IPS-NIHi11 (cell line): ENCODE data around the gene FASTK.
A peak's percentile ranks its signal among the peaks of the same experiment; 100 is the strongest.

Experiments
- DNase-seq: peaks from one replicate; pipeline ENCODE4 v3.0.0; 2012; ENCODE audit warnings: mixed read lengths, low spot score

FASTK gene

DNA sequence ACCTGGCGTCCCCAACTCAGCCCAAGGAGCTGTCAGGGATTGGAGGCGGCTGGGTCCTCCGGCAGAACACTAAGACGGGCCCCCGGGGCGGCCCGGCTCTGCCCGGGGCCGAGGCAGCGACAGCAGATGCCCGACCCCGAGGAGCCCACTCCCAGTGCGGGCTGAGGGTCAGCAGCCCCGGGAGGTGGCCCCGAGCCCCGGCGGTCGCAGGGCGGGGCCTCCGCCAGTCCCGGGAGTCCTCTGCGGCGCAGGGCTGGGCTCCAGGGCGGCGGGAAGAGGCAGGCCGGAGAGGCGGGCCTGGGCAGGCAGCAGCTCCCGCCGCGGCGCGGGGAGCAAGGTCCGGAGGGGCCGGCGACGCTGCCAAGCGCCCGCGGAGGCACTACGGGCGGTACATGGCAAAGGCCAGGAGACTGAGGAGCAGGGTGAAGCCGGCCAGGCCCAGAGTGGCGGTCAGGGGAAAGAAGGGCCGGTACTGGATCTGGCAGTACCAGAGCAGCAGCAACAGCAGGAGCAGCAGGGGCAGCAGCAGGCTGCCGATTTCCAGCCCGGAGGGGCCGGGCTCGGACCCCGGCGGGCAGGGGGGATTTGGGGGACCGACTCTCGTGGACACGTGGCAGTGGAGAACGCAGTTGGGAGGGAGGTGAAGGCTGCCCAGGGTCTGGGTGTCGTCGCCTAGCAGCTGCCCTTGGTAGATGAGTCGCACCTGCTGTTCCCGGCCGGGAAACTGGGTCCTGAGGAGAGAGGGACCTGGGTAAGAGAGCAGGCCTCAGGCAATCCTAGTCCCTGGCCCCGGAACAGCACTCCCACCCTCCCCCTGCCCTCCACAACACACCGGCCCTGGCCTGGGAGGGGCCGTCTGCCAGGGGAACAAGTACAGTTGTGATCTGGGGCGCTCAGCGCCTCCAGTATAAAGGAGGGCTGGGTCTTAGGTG is 827 bp upstream of the FASTK start:
- no peak for DNase-seq

DNA sequence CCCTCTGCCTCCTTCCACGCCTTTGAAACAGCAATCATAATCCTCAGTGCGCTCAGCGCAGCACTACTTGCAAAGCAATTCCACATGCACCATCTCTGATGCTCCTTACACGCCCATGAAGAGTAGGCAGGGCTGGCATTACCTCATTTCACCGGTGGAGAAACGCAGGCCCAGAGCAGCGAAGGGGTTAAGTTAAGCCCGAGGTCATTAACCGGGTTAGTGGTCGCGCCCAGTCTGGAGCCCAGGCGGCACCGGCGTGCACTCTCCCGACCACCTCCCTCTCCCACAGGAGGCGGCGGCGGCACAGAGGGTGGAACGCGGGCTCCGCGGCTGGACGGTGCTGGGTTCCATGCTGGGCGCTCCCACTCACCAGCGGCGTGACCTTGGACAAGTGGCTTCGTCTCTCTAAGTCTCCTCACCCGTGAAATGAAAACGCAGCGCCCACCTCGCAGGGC is 515 bp downstream of the FASTK start:
- peak; percentile 41 for DNase-seq

DNA sequence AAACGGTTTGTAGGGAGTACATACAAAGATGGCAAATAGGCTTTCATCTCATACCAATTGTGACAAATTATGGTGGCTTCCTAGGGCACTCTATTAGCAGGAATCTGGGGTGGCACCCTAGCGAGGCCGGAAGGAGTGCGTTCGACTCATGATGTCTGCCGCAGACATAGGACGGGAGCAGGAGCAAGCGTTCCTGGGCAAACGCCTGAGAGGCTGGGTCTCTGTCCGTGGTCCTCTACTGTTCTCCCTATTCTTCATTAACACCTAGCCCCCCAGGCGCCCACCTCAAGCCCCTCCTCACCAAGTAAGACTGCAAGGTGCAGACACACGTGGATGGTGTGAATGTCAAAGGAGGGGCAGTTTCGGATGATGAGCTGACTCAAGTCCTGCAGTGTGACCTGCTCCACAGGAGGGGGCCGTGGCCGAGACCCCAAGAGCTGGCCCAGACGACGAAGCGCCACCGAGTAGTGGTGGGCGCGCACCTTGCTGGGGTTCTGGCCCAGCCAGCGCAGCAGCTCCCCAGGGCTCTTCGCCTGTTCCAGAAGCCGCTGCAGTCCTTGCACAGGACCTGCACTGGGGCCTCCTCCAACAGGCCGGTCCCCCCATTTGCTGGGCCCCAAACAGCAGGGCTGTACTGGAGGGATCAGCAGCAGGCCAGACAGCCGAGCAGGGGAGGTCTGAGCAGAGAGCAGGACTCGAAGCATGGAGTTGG is 1.3 kb downstream of the FASTK start:
- DNase-seq: no peak

DNA sequence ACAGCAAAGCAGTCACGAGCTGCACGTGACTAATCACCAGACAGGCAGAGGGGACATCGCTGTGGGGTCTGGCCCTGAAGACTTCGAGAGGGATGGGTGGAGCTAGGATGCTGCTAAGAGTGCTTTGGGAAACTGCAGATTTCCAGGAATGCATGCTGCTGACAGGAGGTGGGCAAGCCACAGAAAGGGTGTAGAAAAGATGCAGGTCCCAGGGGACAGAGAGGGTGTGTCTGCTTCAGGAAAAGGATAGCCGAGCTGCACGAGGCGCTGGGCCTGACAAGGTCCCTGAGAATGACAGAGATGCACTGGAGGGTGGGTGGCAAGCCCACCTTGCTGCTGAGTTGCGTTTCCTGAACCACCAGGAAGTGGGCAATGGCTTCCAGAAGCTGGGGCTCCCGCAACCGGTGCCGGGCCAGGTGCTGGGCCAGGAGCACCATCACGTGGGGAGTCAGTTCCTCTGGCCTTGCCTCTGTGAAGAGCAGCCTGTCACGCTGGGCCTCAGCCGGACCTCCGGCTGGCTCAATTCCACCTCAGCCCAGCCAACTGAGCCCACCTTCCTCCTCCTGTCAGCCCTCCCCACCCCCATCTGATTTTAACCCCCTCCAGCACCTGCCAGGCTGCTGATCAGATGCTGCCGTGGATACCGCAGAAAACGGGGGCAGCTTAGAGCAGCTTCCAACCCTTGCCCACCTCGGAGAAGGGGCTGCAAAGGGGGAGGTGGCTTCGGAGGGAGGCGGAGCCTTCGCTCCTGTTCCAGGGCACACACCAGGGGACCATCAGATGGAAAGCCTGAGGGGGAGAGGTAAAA is 2.2 kb downstream of the FASTK start:
- DNase-seq: peak; percentile 50

DNA sequence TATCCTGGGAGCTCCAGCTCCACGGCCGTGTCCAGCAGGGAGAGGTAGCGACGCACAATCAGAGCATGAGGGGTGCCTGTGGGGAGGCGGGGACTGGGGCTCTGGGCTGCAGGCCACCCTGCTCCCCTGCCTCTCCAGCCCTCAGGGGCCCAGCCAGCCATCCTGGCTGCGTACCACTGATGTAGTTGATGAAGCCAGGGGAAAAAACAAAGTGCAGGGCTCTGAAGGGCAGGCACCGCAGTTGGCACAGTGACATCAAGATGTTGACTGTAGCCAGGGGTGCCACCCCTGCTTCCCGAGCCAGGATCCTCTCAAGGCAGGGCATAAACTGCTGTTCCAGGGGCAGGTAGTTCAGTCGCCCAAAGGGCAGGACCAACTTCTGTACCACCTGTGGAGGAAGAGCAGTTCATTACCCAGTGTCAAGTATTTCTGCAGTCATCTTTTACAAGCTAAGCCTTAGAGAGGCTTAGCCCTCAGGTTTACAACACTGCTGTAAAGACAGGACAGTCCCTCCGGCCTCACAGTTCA is 2.8 kb downstream of the FASTK start:
- no peak for DNase-seq

DNA sequence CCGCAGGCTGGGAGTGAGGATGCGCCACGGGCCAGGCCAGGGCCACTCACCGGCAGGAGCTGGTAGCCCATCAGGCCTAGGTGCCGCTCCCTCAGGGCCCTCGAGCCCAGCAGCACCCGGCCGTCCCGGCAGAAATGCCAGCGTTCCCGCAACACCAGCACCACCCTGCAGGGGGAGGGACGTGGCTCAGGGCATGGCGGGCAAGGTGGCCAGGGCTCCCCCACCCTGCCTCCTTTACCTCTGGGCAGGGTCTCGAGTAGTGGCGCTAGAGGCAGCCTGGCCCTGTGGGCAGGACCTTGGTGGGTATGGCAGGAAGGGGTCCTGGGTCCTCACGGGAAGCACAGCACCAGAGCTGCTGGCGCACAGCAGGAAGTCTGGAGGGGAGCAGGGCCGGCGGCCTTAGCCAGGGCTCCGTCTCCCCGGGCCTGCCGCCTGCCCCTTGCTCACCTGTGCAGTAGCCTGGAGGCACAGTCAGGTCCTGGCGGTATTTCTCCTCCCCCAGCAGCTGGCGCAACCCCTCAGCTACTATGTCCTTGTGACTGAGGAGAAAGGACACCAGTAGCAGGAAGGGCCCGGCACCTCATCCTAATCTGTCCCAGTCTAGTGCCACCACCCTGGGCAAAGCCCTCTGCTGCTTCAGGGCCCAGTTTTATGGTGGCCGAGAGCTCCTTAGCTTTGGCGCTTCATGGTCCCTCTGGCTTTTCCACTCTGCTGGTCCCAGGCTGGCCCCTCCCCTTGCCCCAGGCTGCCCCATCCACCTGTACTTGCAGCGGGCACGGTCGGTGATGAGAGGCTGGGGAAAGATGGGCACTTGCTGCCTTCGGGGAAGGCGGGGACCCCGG is 3.5 kb downstream of the FASTK start:
- DNase-seq: peak; percentile 79

DNA sequence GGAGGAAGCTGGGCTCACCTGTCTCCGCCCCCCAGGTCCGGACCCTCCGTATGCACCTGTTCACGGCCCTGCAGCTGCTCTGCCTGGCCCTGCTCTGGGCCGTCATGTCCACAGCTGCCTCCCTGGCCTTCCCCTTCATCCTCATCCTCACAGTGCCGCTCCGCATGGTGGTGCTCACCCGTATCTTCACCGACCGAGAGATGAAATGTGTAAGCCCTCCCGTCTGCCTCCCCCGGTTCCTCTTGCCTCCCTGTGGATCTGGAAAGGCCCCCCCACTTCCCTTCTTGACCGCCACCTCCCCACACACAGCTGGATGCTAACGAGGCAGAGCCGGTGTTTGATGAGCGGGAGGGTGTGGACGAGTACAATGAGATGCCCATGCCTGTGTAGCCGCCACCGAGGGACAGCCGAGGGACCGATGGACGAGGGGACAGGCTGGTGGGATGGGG is 4.6 kb downstream of the FASTK start:
- DNase-seq: no peak

DNA sequence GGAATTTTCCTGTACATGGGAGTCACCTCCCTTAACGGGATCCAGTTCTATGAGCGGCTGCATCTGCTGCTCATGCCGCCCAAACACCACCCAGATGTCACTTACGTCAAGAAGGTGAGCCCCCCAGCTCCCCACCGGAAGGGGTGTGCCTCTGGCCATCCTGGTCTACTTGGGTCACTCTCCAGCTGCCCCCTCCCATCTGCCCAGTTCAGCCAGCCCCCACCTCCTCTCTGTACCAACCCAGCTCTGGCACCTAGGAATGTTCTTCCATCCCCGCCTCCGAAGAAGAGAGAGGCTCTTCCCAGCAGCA is 5.0 kb downstream of the FASTK start:
- DNase-seq: no peak

DNA sequence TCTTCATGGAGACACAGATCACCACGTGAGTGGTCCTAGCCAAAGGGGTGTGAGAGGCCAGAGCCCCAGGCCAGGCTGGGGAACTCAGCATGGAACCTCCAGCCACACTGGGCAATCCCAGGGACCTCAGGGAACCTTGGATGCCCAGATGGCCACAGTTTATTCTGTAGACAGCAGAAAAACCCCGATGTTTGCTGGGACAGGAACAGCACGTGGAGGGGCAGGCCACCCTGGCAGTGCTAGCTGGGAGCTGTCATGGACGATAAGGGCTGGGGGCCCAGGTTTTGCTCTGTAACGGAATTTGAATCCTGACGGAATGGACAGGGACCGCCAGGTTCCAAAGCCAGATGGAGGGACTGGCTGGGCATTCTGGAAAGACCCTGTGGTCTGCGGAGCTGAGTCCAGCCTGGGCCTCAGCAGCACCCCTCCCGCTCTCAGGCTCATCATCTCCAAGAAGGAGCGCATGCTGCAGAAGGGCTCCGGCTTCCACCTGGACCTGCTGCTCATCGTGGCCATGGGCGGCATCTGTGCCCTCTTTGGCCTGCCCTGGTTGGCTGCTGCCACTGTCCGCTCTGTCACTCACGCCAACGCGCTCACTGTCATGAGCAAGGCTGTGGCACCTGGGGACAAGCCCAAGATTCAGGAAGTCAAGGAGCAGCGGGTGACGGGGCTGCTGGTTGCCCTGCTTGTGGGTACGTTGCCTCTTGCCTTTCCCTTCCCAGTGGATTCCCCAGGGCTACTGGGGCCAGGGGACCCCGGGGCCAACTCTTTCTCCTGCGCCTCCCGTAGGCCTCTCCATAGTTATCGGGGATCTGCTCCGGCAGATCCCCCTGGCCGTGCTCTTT is 5.6 kb downstream of the FASTK start:
- DNase-seq: no peak

DNA sequence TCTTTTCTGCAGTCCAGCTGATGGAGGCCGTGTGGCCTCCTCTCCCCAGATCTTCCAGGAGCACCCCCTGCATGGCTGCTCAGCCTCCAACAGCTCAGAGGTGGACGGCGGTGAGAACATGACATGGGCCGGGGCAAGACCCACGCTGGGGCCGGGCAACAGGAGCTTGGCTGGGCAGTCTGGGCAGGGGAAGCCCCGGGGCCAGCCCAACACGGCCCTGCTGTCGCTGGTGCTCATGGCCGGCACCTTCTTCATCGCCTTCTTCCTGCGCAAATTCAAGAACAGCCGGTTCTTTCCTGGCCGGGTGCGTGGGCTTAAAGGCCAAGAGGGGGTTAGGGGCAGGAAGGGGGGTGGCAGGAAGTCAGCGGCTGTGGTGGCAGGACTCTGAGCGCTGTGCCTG is 6.6 kb downstream of the FASTK start:
- no peak for DNase-seq

DNA sequence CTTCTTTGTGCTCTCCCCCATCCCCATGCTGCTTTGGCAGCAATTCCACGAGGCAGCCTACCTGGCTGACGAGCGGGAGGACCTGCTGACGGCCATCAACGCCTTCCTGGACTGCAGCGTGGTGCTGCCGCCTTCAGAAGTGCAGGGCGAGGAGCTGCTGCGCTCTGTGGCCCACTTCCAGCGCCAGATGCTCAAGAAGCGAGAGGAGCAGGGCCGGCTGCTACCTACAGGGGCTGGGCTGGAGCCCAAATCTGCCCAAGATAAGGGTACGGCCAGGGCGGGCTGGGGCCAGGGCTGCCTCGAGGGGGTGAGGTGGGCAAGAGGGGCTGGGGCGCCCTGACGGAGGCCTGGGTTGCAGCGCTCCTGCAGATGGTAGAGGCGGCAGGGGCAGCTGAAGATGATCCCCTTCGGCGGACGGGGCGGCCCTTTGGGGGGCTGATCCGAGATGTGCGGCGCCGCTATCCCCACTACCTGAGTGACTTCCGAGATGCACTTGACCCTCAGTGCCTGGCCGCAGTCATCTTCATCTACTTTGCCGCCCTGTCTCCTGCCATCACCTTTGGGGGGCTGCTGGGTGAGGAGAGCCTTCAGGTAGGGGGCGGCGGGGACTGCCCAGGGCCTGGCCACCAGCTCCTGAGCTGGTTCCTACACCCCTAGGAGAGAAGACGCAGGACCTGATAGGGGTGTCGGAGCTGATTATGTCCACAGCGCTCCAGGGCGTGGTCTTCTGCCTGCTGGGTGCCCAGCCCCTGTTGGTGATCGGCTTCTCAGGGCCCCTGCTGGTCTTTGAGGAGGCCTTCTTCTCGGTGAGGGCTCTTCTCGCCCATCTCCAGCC is 9.4 kb downstream of the FASTK start:
- DNase-seq: no peak

DNA sequence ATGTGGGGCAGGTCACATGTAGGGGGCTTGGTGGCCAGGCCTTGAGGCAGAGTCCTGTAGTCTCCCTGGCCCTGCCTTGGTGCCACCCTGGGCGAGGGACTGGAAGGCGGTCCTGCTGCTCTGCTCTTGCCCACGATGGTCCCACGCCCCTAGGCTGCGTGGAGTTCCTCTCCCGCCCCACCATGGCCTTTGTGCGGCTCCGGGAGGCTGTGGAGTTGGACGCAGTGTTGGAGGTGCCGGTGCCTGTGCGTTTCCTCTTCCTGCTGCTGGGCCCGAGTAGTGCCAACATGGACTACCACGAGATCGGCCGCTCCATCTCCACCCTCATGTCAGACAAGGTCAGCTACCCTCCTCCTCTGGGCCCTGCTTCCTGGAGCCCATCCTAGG is 10.0 kb downstream of the FASTK start:
- no peak for DNase-seq

DNA sequence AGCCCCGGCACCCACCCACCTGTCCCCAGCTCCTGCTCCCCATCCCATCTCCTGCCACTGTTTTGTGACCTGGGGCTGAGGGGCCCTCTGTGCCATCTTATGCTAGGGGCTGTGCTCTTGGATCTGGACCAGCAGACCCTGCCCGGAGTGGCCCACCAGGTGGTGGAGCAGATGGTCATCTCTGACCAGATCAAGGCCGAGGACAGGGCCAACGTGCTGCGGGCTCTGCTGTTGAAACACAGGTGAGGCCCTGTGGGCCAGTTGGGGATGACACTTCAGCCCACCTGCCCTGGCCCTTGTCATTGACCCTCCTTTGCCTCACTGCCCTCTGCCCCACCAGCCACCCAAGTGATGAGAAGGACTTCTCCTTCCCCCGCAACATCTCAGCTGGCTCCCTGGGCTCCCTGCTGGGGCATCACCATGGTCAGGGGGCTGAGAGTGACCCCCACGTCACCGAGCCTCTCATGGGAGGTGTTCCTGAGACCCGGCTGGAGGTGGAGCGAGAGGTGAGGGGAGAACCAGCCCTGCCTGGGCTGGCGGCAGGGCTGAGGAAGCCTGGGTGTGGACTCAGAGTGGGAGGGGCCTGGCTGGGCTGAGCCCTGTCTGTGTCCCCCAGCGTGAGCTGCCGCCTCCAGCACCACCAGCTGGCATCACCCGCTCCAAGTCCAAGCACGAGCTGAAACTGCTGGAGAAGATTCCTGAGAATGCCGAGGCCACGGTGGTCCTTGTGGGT is 10.6 kb downstream of the FASTK start:
- DNase-seq: no peak

DNA sequence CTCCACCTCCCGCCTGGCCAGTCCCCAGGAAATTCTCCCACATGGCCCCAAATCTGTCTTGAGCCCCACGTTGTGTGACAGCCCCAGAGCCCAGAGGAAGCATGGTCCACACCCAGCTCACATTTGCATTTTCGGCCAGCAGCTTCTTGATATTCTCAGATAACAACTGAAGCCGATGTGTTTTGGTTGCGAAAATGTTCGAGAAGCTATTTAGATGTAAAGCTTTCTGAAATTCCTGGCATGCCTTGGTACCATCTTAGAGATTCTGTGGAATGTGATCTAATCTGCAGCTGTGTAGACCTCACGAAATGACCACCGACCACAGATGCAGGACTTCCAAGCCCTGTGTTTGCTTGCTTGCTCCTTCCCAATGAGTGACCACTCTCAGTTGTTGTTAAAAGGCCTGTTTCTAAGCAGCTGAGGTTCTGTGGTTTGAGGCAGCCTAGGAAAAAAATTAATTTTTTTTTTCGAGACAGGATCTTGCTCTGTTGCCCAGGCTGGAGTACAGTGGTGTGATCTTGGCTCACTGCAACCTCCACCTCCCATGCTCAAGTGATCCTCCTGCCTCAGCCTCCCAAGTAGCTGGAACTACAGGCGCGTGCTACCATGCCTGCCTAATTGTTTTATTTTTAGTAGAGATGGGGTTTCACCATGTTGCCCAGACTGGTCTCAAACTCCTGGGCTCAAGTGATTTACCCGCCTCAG is 12.4 kb downstream of the FASTK start:
- no peak for DNase-seq

DNA sequence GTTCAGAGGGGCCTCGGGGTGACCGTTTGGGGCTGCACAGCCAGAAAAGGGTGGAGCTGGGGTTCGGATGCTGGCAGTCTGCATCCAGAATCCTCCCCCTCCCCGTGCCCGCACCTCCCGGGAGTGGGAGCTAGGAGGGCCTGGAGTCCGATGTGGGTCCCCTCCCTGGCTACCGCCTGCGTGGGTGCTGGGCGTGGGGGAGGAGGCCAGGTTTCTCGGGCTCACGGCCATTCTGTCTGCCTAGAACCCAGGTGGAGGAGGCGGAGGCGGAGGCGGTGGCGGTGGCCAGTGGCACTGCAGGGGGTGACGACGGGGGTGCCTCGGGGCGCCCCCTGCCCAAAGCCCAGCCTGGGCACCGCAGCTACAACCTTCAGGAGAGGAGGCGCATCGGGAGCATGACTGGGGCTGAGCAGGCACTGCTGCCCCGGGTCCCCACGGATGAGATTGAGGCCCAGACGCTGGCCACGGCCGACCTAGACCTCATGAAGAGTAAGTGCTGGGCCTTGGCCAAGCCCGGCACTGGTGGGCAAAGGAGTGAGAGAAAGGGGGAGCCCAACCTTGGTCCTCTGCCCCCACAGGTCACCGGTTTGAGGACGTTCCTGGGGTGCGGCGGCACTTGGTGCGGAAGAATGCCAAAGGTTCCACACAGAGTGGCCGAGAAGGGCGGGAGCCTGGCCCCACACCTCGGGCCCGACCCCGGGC is 14.2 kb downstream of the FASTK start:
- DNase-seq: no peak

DNA sequence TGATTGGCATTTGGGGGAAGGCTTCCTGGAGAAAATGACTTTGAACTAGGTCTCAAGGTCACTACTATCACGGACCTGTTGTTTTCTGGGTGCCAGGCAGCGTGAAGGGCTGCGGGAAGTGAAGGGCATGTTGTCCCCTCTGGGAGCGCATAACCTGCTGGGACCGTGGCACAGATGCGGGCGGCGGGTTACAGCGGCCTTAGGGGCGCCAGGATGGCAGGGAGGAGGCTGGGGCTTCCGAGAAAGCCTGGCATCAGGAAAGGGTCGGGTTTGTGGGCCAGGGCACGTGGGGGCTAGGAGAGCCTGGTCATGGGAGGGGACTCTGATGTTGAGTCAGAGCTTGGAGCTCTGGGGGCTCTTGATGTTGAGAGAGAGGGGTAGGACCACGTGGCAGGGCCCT is 15.1 kb downstream of the FASTK start:
- no peak for DNase-seq

DNA sequence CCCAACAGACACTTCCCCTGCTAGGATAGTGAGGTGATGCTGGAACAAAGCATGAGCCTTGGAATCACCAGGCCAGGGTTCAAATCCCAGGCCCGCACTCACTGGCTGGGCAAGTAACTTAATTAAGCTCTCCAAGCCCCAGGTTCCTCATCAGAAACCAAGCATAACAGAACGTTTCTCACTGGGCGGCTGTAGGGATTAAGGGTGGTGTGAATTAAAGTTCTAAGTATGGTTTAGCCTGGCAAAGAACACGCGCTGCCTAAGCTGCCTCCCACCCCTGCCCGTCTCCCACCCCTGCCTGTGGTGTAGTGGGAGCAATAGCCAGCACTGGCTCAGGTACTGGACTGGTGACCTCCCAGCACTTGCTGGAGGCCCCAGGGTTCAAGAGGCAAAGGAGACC is 15.6 kb downstream of the FASTK start:
- no peak for DNase-seq

DNA sequence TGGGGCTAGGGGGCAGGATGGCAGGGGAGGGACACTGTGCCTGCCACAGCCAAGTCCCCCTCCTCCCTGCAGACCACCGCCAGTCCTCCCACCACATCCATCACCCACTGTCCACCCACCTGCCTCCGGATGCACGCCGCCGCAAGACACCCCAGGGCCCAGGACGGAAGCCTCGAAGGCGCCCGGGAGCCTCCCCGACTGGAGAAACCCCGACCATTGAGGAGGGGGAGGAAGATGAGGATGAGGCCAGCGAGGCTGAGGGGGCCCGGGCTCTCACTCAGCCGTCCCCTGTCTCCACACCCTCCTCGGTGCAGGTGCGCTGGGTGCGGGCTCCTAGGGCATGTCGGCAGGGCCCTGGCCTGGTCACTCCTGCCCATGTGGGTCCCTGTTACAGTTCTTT is 16.2 kb downstream of the FASTK start:
- DNase-seq: no peak
